T-helper 1 cell treated with Interleukin-12 subunit alpha and Interleukin-12 subunit beta and Interleukin-4 antibody, amounts not matched to agents 30 μg/mL and 1 μg/mL, for 36 hours (primary cell): ENCODE measurements around the gene ZBED5.

ENCODE experiments used
- H3K27ac Mint-ChIP-seq: one replicate; pipeline ENCODE4 v1.8.0; 2021; ENCODE audit warnings: mild to moderate bottlenecking, mixed read lengths
- H3K27me3 Mint-ChIP-seq: one replicate; pipeline ENCODE4 v1.8.0; 2021; ENCODE audit warnings: low read depth, mixed read lengths
- H3K36me3 Mint-ChIP-seq: one replicate; pipeline ENCODE4 v1.8.0; 2021; ENCODE audit warnings: low read depth, mixed read lengths
- H3K4me1 Mint-ChIP-seq: one replicate; pipeline ENCODE4 v1.8.0; 2021; ENCODE audit warnings: low read depth, mixed read lengths
- H3K4me3 Mint-ChIP-seq: one replicate; pipeline ENCODE4 v1.8.0; 2021; ENCODE audit warnings: mild to moderate bottlenecking, moderate library complexity, mixed read lengths
- H3K9me3 Mint-ChIP-seq: one replicate; pipeline ENCODE4 v1.8.0; 2021; ENCODE audit warnings: mixed read lengths

Gene ZBED5

DNA sequence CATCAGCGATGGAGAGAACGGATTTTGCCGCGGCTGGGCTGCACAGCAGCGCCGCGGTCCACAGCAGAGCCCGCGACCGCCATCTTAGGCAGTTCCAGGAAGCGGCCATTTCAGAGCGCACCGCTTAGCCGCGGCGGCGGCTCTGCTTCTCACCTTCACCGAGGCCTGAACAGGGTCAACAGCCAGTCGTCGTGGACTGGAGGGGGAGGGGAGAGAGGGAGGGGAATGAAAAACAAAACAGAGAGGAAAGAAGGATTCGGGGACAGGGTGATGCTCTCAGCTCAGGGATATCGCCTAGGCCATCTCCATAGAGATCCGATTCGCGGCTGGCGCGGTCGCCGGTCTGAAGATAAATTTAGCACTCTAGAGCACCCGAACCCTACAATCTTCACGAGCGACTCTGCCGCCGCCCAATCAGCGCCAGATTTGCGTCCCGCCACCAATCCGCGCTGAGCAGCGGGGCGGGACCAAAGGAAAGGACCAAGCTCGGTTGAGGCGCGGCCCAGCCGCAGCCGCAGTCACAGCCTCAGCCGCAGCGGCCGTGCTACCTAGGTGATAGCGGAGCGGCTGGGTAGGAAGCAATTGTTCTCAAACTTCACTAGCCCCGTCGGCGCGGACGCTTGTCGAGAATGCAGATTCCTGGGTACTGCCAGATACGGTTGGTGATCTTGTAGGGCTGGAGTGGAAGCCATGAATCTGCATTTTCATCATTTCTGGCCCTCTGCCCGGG lies at the start of gene ZBED5:
TSS of gene ZBED5 (minus strand) at position 345 of the 730 bp plus-strand sequence. CDS start 3,108 bp downstream, outside the sequence.
- Mint-ChIP-seq H3K27ac (peak within 1 kb of the TSS; percentile 97), H3K36me3 (peaks cover 29% of the 10 kb centered on the region), H3K4me3 (peak within 1 kb of the TSS; percentile 97), H3K27me3 (no peaks in the 10 kb centered on the region), H3K9me3 (no peaks in the 10 kb centered on the region), H3K4me1 (peaks cover 35% of the 10 kb centered on the region)

DNA sequence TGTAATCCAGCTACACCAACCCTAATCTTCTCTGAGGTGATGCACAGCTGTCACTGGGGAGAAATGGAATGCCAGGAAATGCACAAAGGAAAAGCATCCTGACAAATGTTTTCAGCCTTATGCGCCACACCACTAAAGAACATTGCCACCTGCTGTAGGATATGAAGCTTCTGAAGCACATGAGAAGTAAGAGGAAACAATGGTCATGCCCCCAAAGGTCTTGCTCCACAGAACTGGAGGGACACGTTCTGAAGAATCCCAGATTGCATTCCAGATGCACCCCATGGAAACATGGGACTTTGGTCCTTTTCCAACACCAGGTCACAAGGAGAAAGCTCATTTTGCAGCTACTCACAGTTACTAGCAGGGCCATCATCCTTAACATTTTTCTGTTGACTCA lies 48.7 kb upstream of the ZBED5 start:
- H3K36me3 Mint-ChIP-seq, result no peaks in the 10 kb centered on the region
- H3K9me3 Mint-ChIP-seq, result no peaks in the 10 kb centered on the region
- no peaks in the 10 kb centered on the region for H3K4me1 Mint-ChIP-seq
- H3K27ac Mint-ChIP-seq, result no peak overlapping the region
- H3K4me3 Mint-ChIP-seq, result no peak overlapping the region
- H3K27me3 Mint-ChIP-seq, result peaks cover 16% of the 10 kb centered on the region

DNA sequence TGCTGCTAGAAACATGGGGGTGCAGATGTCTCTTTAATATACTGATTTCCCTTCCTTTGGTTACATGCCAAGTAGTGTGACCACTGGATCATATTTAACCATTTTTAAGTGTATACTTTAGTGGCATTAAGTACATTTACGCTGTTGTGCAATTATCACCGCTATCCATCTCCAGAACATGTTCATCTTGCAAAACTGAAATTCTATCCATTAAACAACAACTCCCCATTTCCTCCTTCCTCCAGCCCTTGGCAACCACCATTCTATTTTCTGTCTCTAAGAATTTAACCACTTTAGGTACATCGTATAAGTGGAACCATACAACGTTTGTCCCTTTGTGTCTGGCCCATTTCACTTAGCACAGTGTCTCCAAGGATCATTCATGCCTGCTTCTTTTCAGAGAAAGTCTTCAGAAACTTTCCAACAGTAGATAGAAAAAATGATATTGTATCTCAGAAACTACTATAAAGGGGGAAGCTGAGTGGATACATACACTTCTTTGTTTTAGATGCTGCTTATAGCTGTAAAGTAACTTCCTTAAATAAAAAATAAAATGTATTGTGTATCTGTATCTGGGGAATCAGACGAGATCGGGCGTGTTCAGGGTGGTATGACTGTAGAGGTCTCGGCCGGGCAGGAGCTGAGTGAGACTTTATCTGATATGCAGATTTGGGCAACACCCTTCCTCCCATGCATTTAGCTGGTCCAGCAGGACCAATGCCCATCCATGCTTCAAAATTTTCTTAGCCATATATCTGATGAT lies 44.6 kb upstream of the ZBED5 start:
- peaks cover 15% of the 10 kb centered on the region for H3K27me3 Mint-ChIP-seq
- no peak overlapping the region for H3K4me3 Mint-ChIP-seq
- no peak overlapping the region for H3K27ac Mint-ChIP-seq
- no peaks in the 10 kb centered on the region for H3K9me3 Mint-ChIP-seq
- no peaks in the 10 kb centered on the region for H3K4me1 Mint-ChIP-seq
- no peaks in the 10 kb centered on the region for H3K36me3 Mint-ChIP-seq

DNA sequence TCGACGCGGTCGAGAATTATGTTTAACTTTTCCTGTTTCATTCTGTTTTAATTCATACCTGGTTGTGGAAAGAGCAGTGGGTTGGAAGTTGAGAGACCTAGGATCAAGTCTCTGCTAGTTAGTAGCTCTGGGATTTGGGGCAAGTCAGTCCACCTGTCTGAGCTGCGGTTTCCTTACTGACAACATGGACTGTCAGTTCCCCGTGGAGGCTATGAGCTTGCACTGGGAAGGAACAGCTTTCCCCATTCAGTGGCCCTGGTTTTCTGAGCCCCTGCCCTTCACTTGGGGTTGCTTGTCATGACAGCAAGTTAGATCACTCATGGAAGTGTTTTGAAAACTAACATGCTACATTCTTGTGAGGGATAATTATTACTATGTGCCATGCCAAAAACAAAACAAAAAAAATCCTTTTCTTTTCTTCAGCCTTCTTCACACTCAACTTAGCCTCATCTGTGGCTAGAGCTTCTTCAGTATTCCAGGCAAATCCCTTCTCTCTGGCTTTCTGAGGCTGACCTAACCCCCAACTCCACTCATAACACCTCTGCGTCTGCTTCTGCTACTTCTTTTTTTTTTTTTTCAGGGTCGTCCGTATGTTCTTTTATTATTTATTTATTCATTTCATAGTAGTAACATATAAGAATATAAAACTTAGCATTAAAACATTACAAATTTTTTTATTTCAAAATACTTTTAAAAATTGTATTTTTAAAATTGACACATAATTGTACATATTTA lies 43.0 kb upstream of the ZBED5 start:
- H3K4me3 Mint-ChIP-seq, result no peak overlapping the region

DNA sequence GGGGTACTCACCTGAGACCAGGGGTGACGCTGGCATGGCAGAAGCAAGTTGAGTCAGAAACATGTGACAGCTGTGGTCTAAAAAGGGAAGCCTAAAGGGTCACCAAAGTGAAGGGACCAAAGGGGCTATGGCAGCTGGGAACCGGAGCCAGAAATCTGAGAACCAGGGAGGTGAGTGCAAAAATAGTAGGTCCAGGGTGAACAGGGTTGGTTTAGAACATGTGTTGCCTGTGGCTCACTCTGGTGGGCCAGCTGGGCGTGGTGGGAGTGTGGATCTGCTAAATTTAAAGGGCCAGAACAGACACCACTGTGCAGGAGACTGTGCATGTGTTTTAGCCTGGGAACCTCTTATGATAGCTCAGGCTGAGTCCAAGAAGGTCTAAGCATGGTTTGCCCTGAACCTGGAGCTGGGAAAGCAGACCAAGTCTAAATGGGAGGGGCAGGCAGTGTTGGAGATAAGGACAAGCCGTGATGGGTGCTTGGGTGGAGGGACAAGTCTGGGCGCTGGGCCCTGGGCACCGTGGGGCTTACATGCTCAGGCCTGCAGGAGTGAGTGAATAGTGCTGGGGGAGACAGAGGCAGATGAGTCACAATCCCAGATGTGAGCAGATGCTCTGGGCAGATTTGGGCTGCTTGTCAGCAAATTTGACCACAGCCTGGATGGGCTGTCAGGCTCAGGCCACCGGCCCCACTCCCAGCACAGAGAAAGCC lies 41.4 kb upstream of the ZBED5 start:
- Mint-ChIP-seq H3K4me3 (no peak overlapping the region), H3K27ac (no peak overlapping the region), H3K9me3 (no peaks in the 10 kb centered on the region), H3K27me3 (no peaks in the 10 kb centered on the region), H3K4me1 (no peaks in the 10 kb centered on the region), H3K36me3 (no peaks in the 10 kb centered on the region)

More for the DNA sequence above, 43.0 kb upstream of the ZBED5 start:
- no peaks in the 10 kb centered on the region for H3K9me3 Mint-ChIP-seq
- no peaks in the 10 kb centered on the region for H3K4me1 Mint-ChIP-seq
- no peak overlapping the region for H3K27ac Mint-ChIP-seq
- peaks cover 6% of the 10 kb centered on the region for H3K27me3 Mint-ChIP-seq
- H3K36me3 Mint-ChIP-seq, result no peaks in the 10 kb centered on the region

DNA sequence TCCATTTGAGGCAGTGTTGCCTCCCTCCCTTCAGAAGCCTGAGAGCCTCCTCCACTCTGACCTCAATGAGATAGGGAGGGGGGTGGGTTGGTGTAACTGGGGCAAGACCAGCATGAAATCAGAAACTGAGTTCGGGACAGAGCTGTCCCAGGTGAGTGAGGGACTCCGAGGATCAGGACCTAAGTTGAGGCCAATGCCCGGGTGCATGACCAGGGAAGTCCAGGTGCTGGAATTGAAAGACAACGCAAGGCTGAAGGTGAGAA lies 40.8 kb upstream of the ZBED5 start:
- Mint-ChIP-seq H3K9me3 (no peaks in the 10 kb centered on the region), H3K36me3 (no peaks in the 10 kb centered on the region), H3K27me3 (no peaks in the 10 kb centered on the region), H3K4me1 (no peaks in the 10 kb centered on the region), H3K4me3 (no peak overlapping the region), H3K27ac (no peak overlapping the region)

DNA sequence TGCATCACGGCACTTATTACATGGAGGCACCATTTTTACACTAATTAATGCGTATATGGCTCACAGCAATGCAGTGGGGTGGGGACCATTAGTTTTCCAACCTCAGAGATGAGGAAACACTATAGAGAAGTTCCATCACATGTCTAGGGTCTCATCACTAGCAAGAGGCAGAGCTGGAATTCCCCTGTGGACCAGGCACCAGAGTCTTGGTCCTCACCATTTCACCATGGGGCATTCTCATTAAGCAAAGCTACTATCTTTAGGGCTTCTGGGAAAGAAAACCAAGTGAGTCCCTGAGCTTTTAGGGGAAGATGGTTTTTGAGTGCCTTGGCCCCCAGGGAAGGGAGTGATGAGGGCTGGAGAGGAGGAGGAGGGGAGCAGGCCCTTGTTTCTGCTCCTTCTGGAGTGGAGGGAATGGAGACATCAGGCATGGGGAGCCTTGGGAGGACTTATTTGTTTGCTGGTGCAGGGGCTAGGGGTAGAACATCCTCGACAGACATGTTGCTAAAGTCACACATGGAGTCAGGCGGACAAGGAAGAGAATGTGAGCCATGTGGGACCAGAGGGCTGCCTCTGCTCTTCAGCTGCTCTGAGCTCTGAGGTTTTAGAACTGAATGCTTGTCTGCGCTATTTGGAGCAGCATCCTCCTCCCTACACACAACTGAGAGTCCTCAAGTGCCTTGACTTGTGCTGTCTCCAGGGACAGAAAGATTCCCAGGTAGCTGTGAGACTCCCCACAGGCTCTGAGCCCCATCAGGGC lies 40.3 kb upstream of the ZBED5 start:
- Mint-ChIP-seq H3K27me3 (no peaks in the 10 kb centered on the region), H3K4me3 (no peak overlapping the region), H3K4me1 (no peaks in the 10 kb centered on the region), H3K9me3 (no peaks in the 10 kb centered on the region), H3K27ac (peak overlapping the region; percentile 32), H3K36me3 (no peaks in the 10 kb centered on the region)

DNA sequence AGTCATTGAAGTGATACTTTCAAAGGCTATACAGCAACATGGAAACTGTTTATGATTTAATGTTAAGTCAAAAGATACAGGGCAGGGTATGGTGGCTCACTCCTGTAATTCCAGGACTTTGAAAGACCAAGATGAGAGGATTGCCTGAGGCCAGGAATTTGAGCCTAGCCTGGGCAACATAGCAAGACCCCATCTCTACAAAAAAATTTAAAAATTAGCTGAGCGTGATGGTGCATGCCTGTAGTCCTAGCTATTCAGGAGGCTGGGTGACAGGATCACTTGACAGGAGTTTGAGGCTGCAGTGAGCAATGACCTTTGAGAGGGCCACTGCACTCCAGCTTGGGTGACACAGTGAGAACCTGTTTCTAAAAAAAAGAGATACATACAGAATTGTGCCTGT lies 39.3 kb upstream of the ZBED5 start:
- Mint-ChIP-seq H3K9me3 (no peaks in the 10 kb centered on the region), H3K36me3 (no peaks in the 10 kb centered on the region), H3K4me3 (no peak overlapping the region), H3K27ac (no peak overlapping the region), H3K4me1 (no peaks in the 10 kb centered on the region), H3K27me3 (no peaks in the 10 kb centered on the region)

DNA sequence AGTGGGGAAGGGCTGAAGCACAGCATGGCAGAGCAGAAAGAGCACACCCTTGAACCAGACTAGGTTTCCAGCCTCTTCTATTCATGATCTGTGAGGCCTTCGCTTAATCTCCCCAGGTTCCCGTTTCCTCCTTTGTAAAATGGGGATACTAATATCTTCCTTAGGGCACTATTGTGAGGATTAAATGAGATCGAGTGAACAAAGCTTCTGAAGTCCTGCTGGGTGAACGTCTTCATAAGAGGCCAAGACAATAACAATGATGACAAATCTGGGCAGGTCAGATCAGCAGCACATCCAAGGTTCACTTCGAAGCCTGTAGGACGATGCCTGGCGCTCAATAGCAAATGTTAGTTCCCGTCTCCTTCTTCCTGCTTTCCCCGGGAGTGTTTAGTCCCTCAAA lies 38.6 kb upstream of the ZBED5 start:
- Mint-ChIP-seq H3K27ac (no peak overlapping the region), H3K27me3 (peaks cover under 1% of the 10 kb centered on the region), H3K4me1 (no peaks in the 10 kb centered on the region), H3K4me3 (no peak overlapping the region), H3K36me3 (no peaks in the 10 kb centered on the region), H3K9me3 (no peaks in the 10 kb centered on the region)

DNA sequence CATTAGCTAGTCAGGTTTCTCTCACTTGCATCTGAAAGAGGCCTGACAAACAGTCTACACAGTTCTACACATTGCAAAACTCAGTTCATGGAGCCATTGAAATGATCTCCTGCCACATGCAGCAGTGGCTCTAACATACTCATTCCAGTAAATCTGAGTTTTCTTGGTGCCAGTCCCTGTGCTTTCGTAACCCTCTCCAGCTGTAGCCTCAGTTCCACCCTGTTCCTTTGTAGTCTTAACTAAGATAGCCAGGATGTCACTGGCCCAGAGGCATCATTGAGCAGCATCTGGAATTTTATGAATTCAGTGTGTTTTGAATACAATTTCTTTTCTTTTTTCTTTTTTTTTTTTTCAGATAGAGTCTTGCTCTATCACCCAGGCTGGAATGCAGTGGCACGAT lies 37.4 kb upstream of the ZBED5 start:
- Mint-ChIP-seq H3K4me1 (no peaks in the 10 kb centered on the region), H3K27me3 (peaks cover 12% of the 10 kb centered on the region), H3K4me3 (no peak overlapping the region), H3K36me3 (no peaks in the 10 kb centered on the region), H3K9me3 (peaks cover 2% of the 10 kb centered on the region), H3K27ac (no peak overlapping the region)

DNA sequence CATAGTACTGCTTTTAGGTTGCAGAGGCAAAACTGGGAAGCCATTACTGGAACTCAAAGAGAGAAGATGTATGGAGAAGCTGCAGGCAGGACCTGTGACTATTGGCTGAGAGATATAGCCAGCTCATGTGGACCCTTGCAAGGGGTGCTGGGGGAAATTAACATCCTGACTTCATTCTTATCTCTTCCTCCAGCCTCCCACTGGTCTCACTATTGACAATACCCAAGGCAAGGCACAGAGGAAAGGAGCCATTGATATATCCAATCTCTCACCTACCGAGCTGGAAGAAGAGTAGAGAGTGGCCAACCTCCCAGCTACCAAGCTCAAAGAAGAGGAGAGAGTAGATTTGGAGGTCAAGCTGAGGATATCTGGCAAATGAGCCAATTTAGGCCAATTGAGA lies 36.8 kb upstream of the ZBED5 start:
- Mint-ChIP-seq H3K4me3 (no peak overlapping the region), H3K27me3 (peaks cover 13% of the 10 kb centered on the region), H3K4me1 (no peaks in the 10 kb centered on the region), H3K27ac (no peak overlapping the region), H3K9me3 (peaks cover 8% of the 10 kb centered on the region), H3K36me3 (no peaks in the 10 kb centered on the region)

DNA sequence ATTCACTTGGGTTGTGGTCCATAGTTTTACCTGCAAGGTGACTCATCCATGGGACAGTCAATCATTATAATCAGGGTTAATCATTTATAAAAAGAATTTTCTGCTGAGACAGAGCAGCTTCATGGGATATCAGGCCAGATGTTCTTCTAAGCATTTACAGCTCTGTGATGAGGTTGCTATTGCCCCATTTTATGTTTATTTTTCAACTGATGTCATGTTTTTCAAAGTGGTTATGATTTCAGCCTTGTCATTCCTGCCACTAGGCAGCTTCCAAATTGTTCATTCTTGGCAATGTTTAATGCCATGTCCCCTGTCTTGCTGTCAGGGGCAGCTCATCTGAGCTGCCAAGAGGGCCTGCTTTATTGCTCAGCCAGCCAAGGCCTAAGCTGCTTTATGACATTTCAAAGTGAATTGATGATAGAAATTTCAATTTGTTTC lies 35.9 kb upstream of the ZBED5 start:
- no peak overlapping the region for H3K27ac Mint-ChIP-seq
- no peaks in the 10 kb centered on the region for H3K4me1 Mint-ChIP-seq
- no peak overlapping the region for H3K4me3 Mint-ChIP-seq
- H3K36me3 Mint-ChIP-seq, result peaks cover 2% of the 10 kb centered on the region
- H3K9me3 Mint-ChIP-seq, result peaks cover 11% of the 10 kb centered on the region
- peaks cover 22% of the 10 kb centered on the region for H3K27me3 Mint-ChIP-seq

DNA sequence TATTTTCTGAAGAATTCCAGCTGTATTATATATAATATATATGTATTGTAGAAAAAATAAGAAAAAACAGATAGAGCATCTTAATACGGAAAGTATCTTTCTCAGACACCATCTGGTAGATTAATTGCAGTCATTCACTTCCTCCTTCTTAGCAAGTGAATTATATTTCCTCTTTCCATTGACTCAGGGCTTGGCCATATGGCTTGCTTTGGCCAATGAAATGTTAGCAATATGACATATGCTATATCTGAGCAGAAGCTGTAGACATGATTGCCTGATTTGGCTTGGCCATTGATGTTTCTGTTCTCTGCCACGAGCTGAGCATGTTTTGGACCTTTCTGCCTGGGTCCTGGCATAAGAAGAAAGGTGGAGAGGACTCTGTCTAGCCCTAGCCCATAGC lies 34.4 kb upstream of the ZBED5 start:
- H3K36me3 Mint-ChIP-seq, result peaks cover 2% of the 10 kb centered on the region
- H3K9me3 Mint-ChIP-seq, result peaks cover 11% of the 10 kb centered on the region
- no peaks in the 10 kb centered on the region for H3K4me1 Mint-ChIP-seq
- no peak overlapping the region for H3K4me3 Mint-ChIP-seq
- H3K27me3 Mint-ChIP-seq, result peaks cover 28% of the 10 kb centered on the region
- no peak overlapping the region for H3K27ac Mint-ChIP-seq

DNA sequence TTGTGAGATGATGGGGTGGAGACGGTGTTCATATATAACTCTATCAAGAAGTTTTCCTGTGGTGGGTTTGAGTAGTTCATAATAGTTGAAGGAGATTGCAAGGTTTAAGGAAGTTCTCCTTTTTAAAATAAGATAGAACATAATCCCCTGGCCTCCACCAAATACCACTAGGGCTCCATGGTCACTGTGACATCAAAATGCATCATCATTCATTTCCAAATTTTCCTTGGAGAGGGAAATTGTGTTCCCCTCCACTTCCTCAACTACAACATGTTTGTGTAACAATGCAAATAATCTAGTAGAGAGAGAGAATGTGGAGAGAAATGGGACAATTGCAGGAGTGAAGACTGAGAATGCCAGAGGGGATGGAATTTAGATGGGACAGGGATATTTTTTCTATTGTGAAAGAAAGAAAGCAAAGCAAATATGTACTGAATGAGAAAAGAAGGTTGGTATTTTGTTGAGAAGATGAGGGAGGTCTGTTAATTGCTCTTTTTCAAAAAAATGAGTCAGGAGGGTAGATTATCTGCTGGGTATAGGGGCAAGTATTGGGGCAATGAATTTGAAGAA lies 33.4 kb upstream of the ZBED5 start:
- Mint-ChIP-seq H3K27ac (no peak overlapping the region), H3K27me3 (peaks cover 34% of the 10 kb centered on the region), H3K4me1 (no peaks in the 10 kb centered on the region), H3K9me3 (peaks cover 11% of the 10 kb centered on the region), H3K36me3 (peaks cover 2% of the 10 kb centered on the region), H3K4me3 (no peak overlapping the region)
